Kidney glomerular epithelial cell (primary cell): ENCODE results near the gene GPD1.

ENCODE experiments used
- DNase-seq: peaks from one replicate; lab custom pipeline; 2025; lab: John Stamatoyannopoulos, UW

Gene GPD1

GRCh38 chr12:50101663-50102062 lies 2.1 kb upstream of the GPD1 start:
- DNase-seq, result peak; percentile 17

DNA sequence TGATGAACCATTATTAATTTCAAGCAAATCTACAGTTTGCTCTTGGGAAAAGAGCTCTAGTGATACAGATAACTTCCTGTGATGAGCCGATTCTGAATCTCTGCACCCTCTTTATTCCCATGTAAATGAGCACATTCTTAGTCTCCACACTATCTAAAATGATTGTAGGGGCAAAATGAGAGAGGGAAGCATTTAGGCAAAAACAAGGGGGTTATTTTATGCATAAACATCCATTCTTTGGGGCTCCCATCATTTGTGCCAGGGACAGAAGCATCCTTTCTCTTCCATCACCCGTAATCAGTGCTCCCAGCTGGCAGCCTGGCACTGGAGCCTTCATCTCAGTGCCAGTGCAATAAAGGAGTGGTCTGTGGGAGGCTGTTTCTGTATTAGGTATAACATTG lies 1.7 kb upstream of the GPD1 start:
- DNase-seq, result no peak

GRCh38 chr12:50102646-50103309 lies 1.0 kb upstream of the GPD1 start:
- DNase-seq, result no peak

DNA sequence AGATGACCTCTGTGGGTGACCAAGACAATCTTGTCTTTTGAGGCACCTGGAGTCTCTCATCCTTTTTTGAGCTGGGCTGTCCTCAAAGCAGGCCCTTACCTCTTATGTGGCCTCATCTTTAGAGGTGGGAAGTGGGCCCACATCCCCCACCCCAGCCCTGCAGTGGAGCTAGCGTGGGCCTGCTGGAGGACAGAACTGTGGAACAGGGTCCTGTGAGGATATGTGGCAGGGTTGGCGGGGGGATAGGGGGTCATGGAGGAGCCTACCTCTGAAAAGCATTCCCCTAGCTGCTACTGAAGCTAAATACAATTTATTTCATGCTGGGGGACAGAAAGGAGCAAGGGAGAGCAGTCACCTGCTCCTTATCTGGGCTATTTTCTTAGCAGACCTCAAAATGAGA lies 457 bp upstream of the GPD1 start:
- DNase-seq, result no peak

DNA sequence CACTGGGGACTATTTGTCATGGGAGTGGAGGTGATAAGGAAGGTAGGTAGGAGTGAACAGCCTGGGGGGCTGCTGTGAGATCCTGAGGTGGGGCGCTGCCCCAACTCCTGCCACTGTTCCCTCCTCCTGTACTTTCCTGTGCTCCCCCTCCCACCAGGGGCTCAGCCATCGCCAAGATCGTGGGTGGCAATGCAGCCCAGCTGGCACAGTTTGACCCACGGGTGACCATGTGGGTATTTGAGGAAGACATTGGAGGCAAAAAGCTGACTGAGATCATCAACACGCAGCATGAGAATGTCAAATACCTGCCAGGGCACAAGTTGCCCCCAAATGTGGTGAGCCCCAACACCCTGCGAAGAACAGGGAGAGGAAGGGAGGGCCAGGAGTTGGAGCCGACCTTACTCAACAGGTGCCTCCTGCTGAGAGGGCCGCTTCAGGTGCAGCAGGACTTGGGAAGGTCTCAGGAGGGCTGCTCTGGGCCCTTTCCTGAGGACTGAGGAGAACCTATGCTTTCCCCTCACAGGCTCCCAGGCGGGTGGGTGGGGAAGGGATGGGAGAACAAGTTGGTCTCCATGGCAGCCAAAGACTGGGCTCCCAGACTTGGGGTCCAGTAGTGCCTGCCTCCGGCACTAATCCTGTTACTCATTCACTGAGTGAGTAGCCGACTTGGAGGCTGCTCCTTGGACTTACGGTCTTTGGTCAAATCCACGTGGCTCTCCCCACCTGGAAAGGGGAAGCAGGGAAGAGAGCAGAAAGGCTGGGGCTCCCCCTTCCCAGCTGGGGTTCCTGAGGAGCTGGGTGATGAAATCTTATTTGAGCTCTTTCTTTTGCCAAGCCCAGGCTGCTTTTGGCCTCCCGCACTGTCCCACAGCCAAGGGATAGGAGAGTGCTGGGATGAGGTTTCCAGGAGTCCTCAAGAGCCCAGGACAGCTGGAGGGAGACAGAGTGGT lies 884 bp downstream of the GPD1 start:
- DNase-seq, result no peak

GRCh38 chr12:50105913-50106450 lies 2.2 kb downstream of the GPD1 start:
- no peak for DNase-seq

DNA sequence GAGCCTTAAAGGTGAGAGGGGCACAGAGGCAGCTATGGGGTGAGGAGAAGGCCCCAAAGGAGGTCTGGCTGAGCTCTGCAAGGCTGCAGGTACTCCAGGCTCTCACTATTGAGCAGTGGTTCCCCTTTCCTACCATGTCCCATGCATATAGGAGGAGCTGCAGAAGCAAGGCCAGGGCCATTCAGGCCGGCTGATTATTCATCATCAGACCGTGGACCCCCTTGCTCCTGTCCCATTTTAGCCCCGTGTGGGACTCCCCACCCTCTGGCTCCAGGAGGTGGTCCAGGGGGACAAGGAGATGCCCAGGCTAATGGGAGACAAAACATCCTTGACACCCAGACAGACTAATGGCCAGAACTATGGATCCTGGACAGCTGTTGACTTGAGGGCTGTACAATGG lies 3.1 kb downstream of the GPD1 start:
- DNase-seq, result no peak

GRCh38 chr12:50107416-50108268 lies 3.8 kb downstream of the GPD1 start:
- peak; percentile 11 for DNase-seq

- no peak for DNase-seq
Observed at GRCh38 chr12:50109319-50109718, 5.5 kb downstream of the GPD1 start.

GRCh38 chr12:50110127-50110761 lies 6.4 kb downstream of the GPD1 start:
- no peak for DNase-seq

GRCh38 chr12:50110762-50111351 lies 7.0 kb downstream of the GPD1 start:
- DNase-seq, result peak; percentile 89

DNA sequence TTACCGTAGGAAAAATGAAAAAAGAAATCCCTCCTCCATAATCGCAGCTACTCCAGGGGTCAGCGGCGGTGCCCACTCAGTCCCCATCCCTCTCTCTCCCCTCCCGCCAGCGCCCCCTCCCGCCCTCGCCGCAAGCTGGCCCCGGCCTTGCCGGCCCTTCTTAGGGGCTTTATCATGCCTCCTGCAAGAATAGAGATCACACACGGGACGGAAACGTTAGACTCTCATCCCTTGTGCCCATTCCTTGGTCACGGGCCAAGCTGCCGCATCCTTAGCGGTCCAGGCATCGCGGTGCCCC lies 7.5 kb downstream of the GPD1 start:
- DNase-seq, result no peak

DNA sequence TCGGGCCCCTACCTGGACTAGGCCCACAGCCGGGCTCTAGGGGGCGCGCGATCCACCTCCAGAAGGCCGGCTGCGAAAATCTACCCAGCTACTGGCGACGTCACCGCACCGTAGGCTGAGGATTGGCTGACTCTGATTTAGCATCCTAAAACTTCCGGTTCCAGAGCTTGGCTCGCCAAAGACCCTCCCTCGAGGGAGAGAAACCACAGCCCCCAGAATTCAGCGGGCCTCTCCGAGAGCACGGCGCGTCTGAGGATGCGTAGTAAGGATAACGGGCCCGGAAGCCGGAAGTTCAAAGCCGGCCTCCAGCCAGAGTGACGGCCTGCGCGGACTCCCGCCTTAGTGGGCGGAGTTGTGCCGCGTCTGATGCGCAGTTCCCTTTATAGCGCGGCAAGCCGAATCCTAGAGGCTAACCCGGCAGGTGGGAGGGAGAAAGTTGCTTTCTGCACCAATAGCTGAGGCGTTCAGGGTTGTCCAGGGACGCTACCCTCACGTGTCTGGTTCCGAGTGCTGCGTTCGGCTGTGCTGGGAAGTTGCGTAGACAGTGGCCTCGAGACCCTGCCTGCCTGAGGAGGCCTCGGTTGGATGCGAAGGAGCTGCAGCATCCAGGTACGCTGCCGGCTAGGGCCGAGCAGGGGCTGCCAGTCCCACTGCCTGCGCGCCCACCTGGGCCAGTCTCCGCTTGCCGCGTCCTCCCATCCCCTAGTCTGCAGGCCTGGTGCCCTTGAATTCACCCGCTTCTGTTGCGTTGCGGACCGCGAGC lies 8.1 kb downstream of the GPD1 start, which contains the start of gene COX14:
Gene COX14 (plus strand): TSS at position 544 of the 763 bp plus-strand sequence. CDS start 7,808 bp downstream, outside the sequence.
- DNase-seq, result peak; percentile 99

- DNase-seq, result peak; percentile 52
Observed at GRCh38 chr12:50112456-50113218, 8.8 kb downstream of the GPD1 start.

- no peak for DNase-seq
Observed at GRCh38 chr12:50117057-50117622, 13.3 kb downstream of the GPD1 start.

- no peak for DNase-seq
Observed at GRCh38 chr12:50119387-50119786, 15.6 kb downstream of the GPD1 start.

DNA sequence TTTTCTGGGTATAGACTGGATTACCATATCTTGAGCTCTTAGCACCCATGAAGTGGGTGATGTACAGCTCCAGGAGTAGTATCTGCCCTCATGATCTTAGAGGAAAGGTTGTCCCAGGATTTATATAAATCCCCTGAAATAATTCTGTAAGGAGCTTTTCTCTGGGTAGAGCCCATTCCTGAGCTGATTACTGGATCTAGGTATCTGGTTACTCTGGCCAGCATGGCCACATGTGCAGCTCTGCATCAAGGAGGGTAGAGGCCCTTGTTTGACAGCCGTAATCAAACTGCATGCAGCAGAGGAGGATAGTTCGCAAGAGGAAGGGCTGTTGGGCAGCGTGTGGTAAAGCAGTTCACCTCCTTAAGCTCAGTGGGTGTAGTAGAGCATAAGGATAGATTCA lies 16.7 kb downstream of the GPD1 start:
- DNase-seq, result no peak

- no peak for DNase-seq
Observed at GRCh38 chr12:50120953-50121352, 17.1 kb downstream of the GPD1 start.

GRCh38 chr12:50121641-50122040 lies 17.8 kb downstream of the GPD1 start:
- no peak for DNase-seq
